DND-41 (cell line): ENCODE data around the gene ITPRID1.

ENCODE experiments used
- ATAC-seq: fragments of 200-7000 bp; cut with Tn5 transposase; 3 replicates; pipeline ENCODE4 v1.9.1; 2021; ENCODE audit warnings: low read depth; ENCODE audit not compliant: insufficient read depth
- DNase-seq: peaks from one replicate; pipeline ENCODE4 v3.0.0-alpha.2; 2020
- H2AFZ ChIP-seq: 2 replicates; pipeline ENCODE4 v1.6.0; 2012; ENCODE audit warnings: low read depth, low read length
- H3K27ac ChIP-seq: 2 replicates; pipeline ENCODE4 v1.5.1; 2012; ENCODE audit warnings: low read length, inconsistent platforms
- H3K27me3 ChIP-seq: fragments of 200-600 bp; sonication (generic); 2 replicates; pipeline ENCODE4 v1.6.0; 2012; ENCODE audit warnings: low read length, mild to moderate bottlenecking, inconsistent platforms; ENCODE audit not compliant: insufficient read depth, poor library complexity
- H3K36me3 ChIP-seq: 2 replicates; pipeline ENCODE4 v1.5.1; 2012; ENCODE audit warnings: low read length, inconsistent platforms; ENCODE audit not compliant: insufficient read depth
- H3K4me1 ChIP-seq: 2 replicates; pipeline ENCODE4 v1.5.1; 2012; ENCODE audit warnings: mild to moderate bottlenecking, low read length; ENCODE audit not compliant: insufficient read depth
- H3K4me2 ChIP-seq: 2 replicates; pipeline ENCODE4 v1.6.0; 2012; ENCODE audit warnings: mild to moderate bottlenecking, moderate library complexity, low read length, inconsistent platforms; ENCODE audit not compliant: insufficient read depth
- H3K4me3 ChIP-seq, 2 experiments: fragments of 200-600 bp in 1 of 2; shearing (Covaris generic) in 1 of 2; 2 replicates each; pipeline ENCODE4 v1.5.1; 2012 to 2016; ENCODE audit warnings: inconsistent platforms in 2 of 2, low read length in 2 of 2, mild to moderate bottlenecking in 2 of 2, low read depth in 1 of 2, moderate library complexity in 1 of 2
- H3K79me2 ChIP-seq: 2 replicates; pipeline ENCODE4 v1.6.0; 2012; ENCODE audit warnings: low read length, inconsistent platforms; ENCODE audit not compliant: insufficient read depth
- H3K9ac ChIP-seq: 2 replicates; pipeline ENCODE4 v1.6.0; 2012; ENCODE audit warnings: low read depth, mild to moderate bottlenecking, inconsistent platforms, low read length, moderate library complexity
- H3K9me3 ChIP-seq: 2 replicates; pipeline ENCODE4 v1.5.1; 2012; ENCODE audit warnings: low read length, moderate library complexity, mild to moderate bottlenecking, inconsistent platforms; ENCODE audit not compliant: insufficient read depth, severe bottlenecking
- H4K20me1 ChIP-seq: 2 replicates; pipeline ENCODE4 v1.6.0; 2012; ENCODE audit warnings: low read length; ENCODE audit not compliant: insufficient read depth
- EZH2 ChIP-seq: IDR thresholded peaks from 3 replicates; pipeline ENCODE4 v1.6.1; 2012; ENCODE audit warnings: borderline replicate concordance, low read depth, mild to moderate bottlenecking, moderate library complexity, low read length, inconsistent platforms; ENCODE audit not compliant: severe bottlenecking
- TF ChIP-seq, protein P1 (sequence below): IDR thresholded peaks from 2 replicates; pipeline ENCODE4 v1.5.1; 2012; ENCODE audit warnings: borderline replicate concordance, low read length, moderate library complexity, mild to moderate bottlenecking; ENCODE audit not compliant: poor library complexity, severe bottlenecking; ENCODE audit errors: extremely low read depth

ITPRID1 gene

DNA sequence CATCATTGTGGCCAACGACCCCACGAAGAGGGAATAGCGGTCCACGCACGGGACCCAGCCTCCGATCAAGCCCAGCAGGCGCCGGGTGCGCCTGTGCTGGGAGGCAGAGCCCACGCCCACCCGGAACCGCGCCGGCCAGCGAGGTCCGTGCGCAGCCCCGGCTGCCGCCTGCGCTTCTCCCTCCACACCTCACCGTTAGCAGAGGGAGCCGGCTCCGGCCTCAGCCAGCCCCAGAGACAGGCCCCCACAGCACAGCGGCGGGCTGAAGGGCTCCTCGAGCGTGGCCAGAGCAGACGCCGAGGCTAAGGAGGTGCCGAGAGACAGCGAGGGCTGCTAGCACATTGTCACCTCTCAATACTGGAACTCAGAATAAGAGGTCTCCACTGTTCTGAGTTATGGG is 3.6 kb downstream of the ITPRID1 start:
- no peak for TF ChIP-seq EZH2
- TF ChIP-seq, protein P1, sequence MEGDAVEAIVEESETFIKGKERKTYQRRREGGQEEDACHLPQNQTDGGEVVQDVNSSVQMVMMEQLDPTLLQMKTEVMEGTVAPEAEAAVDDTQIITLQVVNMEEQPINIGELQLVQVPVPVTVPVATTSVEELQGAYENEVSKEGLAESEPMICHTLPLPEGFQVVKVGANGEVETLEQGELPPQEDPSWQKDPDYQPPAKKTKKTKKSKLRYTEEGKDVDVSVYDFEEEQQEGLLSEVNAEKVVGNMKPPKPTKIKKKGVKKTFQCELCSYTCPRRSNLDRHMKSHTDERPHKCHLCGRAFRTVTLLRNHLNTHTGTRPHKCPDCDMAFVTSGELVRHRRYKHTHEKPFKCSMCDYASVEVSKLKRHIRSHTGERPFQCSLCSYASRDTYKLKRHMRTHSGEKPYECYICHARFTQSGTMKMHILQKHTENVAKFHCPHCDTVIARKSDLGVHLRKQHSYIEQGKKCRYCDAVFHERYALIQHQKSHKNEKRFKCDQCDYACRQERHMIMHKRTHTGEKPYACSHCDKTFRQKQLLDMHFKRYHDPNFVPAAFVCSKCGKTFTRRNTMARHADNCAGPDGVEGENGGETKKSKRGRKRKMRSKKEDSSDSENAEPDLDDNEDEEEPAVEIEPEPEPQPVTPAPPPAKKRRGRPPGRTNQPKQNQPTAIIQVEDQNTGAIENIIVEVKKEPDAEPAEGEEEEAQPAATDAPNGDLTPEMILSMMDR: no peak
- Histone ChIP-seq H3K4me2 (no peak overlapping the region), H3K4me1 (no peaks in the 10 kb centered on the region)

DNA sequence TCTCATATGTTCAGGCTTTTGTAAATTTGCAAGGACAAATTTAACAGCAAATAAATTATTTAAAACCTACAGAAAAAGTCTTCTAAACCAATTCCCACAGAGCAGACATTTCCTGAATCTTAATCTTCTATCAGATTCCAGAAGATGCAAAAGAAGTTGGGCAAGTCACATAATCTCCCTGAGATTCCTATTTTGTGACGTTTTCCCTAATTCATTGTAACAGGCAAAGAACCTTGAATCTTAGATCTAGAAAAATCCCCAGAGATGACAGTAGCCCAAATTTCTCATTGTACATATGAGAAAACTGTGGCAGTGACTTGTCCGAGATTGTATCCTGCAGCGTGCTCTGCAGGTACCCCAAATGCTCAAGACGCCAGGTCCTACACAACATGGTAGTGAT is 4.9 kb downstream of the ITPRID1 start:
- H3K4me1 ChIP-seq: no peaks in the 10 kb centered on the region
- H3K27me3 ChIP-seq: no peaks in the 10 kb centered on the region
- no peak for DNase-seq
- TF ChIP-seq, protein P1: no peak
- TF ChIP-seq EZH2: no peak
- H3K4me2 ChIP-seq: no peak overlapping the region
- ATAC-seq: no peak
- H3K27ac ChIP-seq: no peak overlapping the region
- H3K9ac ChIP-seq: no peak overlapping the region
- H4K20me1 ChIP-seq: no peaks in the 10 kb centered on the region
- no peak overlapping the region for H3K4me3 ChIP-seq
- no peaks in the 10 kb centered on the region for H3K79me2 ChIP-seq
- no peaks in the 10 kb centered on the region for H3K36me3 ChIP-seq
- H3K9me3 ChIP-seq: no peaks in the 10 kb centered on the region
- H2AFZ ChIP-seq: no peak overlapping the region

More for the DNA sequence above, 3.6 kb downstream of the ITPRID1 start:
- DNase-seq: no peak
- H3K9ac ChIP-seq: no peak overlapping the region
- no peaks in the 10 kb centered on the region for H3K9me3 ChIP-seq
- no peaks in the 10 kb centered on the region for H3K79me2 ChIP-seq
- H2AFZ ChIP-seq: no peak overlapping the region
- H4K20me1 ChIP-seq: no peaks in the 10 kb centered on the region
- H3K36me3 ChIP-seq: no peaks in the 10 kb centered on the region
- ATAC-seq: no peak
- no peak overlapping the region for H3K4me3 ChIP-seq
- no peaks in the 10 kb centered on the region for H3K27me3 ChIP-seq
- no peak overlapping the region for H3K27ac ChIP-seq

DNA sequence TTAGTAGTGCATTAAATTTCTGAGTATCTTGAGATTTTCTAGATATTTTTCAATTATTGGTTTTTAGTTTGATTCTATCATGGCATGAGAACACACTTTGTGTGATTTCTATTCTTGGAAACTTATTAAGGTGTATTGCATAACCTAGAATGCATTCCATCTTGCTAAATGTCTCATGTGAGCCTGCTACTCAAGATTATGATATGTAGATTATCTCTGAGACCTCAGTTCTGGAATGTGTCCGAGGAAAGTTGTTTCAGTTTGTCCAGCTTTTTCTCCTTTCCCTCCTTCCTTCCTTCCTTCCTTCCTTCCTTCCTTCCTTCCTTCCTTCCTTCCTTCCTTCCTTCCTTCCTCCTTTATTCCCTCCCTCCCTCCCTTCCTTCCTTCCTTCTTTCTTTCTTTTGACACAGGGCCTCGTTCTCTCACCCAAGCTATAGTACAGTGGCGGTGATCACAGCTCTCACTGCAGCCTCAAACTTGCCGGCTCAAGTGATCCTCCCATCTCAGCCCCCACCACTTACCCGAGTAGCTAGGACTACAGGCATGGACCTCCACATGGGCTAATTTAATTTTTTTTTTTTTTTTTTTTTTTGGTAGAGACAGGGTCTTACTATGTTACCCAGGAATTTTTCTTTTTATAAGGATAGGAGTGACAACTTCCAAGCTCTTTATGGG is 7.6 kb downstream of the ITPRID1 start:
- Histone ChIP-seq H3K36me3 (no peaks in the 10 kb centered on the region), H3K9ac (no peak overlapping the region), H3K4me3 (no peak overlapping the region), H3K27me3 (no peaks in the 10 kb centered on the region), H3K9me3 (no peaks in the 10 kb centered on the region), H3K79me2 (no peaks in the 10 kb centered on the region), H2AFZ (no peak overlapping the region), H3K27ac (no peak overlapping the region), H4K20me1 (no peaks in the 10 kb centered on the region), H3K4me1 (no peaks in the 10 kb centered on the region), H3K4me2 (no peak overlapping the region)
- ATAC-seq (no peak), DNase-seq (no peak)
- no peak for TF ChIP-seq EZH2
- TF ChIP-seq, protein P1: no peak
